Astrocyte (in vitro differentiated cells and primary cell): ENCODE measurements around the gene ABHD15.

Source experiments
- CTCF ChIP-seq: IDR thresholded peaks from 2 replicates; pipeline ENCODE4 v1.5.1; 2011; ENCODE audit warnings: low read depth, mild to moderate bottlenecking, inconsistent platforms, low read length, moderate library complexity; ENCODE audit not compliant: insufficient read depth
- EZH2 ChIP-seq: IDR thresholded peaks from 2 replicates; pipeline ENCODE4 v1.6.1; 2012; ENCODE audit warnings: mild to moderate bottlenecking, low read length, inconsistent platforms; ENCODE audit not compliant: insufficient read depth

DNA sequence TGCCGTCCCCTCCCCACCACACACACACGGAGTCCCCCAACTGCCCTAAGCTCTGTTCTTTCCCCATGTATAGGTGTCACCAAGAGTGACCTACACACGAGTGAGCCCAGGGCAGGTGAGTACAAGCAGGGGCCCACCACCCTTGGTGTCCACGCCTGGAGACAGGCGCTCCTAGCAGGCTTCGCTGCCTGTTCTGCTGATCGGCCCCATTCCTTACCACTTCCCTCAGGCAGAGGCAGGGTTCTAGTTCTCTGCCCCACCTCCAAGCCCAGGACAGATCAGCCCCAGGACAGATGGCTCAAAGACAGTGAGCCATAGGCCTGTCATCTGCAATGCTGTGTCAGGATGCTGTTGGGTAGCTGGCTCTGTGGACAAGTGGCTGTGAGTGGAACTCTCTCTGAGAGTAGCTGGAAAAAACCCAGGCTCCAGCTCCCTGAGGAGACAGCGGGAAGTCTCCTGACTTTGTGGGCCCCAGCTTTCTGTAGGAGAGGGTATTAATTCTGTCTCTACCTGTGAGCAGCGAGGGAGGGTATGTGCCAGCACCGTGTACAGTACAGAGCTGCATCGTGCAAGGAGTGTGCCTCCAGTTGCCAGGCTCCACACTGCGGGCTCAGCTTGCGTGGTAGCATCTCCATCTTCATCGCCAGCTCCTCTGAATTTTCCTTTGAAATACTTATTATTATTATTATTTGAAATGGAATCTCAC is 2.6 kb upstream of the ABHD15 start:
- TF ChIP-seq CTCF (no peak), EZH2 (no peak)
